NCI-H187 (cell line): ENCODE data around the gene ARL8B.
"Not testable (repeated sequence)": the region's sequence is repeated elsewhere in the genome, so short reads cannot be mapped to it uniquely, and the experiment has no call there.

ENCODE experiments used
- DNase-seq, 2 experiments: peaks; one replicate each; lab custom pipeline; 2025; lab: John Stamatoyannopoulos, UW

Gene ARL8B

DNA sequence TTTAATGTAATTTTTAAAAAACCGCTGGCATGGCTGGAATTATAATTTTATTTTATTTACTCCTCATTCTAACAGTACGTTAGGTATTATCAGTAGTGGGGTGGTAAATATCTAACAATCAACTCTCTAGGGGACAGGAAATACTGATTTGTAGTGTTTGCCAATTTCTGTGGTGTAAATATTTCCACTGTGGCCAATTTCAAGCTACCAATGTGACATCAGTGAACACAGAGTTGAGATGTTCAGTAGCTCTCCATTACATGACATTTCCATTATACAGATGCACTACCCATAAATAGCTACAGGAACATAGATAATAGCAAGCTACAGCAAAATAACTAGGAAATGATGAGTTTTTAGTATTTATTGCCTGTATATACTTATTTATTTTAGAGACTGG lies 10.0 kb upstream of the ARL8B start:
- no peak for DNase-seq

DNA sequence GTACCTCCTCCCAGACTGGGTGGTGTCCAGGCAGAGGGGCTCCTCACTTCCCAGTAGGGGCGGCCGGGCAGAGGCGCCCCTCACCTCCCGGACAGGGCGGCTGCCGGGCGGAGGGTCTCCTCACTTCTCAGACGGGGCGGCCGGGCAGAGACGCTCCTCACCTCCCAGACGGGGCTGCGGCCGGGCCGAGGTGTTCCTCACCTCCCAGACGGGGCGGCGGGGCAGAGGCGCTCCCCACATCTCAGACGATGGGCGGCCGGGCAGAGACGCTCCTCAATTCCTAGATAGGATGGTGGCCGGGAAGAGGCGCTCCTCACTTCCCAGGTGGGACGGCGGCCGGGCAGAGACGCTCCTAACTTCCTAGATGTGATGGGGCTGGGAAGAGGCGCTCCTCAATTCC lies 8.4 kb upstream of the ARL8B start:
- not testable (repeated sequence) for DNase-seq

- no peak for DNase-seq
Measured at GRCh38 chr3:5115506-5116162, 6.5 kb upstream of the ARL8B start.

- no peak for DNase-seq
Measured at GRCh38 chr3:5116538-5116937, 5.6 kb upstream of the ARL8B start.

- no peak for DNase-seq
Measured at GRCh38 chr3:5120446-5120845, 1.6 kb upstream of the ARL8B start.

DNA sequence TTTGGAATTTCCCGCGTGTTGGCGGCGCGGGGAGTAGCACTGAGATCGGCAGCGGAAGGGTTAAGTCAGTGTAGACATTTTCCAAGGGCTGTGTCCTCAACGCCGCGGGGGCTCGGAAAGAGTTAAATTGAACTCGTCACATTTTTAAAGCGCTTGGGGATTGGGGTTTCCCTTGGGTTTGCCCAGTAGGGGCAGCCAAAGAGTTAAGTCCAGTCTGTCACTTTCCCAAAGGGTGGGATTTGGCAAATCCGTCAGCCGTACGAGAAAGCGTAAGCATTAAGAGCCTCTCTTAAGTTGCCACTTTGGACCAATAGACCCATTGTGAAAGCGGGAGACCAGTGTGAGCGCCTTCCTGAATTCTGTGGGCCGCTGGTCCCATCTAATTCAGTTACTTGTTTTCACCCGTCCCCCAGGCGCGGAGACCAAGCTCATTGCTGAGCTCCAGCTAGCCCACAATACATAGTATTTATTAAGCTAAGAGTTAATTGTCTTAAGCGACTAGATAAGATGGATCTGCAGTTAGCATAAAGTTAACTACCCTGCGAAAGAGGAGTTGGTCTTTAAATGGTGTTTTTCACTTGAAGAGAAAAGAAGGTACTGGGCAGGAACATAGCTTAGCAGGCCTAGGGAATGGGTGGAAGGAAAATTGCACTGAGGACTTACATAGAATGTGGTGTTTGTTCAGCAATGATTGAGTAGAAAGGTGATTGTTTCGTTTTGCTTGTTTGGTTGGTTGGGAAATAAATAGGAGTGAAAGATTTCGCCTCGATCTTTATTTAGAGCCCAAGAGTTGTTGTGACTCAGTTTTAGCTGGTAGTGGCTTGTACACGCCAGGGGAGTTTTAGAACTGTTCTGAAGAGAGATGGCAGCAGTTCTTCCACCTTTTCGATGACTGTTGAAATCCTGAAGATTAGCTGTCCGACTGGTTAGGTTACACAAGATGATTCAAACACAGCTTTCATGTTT lies 932 bp downstream of the ARL8B start:
- DNase-seq, result no peak

- DNase-seq, result no peak
Measured at GRCh38 chr3:5123937-5124336, 1.8 kb downstream of the ARL8B start.

DNA sequence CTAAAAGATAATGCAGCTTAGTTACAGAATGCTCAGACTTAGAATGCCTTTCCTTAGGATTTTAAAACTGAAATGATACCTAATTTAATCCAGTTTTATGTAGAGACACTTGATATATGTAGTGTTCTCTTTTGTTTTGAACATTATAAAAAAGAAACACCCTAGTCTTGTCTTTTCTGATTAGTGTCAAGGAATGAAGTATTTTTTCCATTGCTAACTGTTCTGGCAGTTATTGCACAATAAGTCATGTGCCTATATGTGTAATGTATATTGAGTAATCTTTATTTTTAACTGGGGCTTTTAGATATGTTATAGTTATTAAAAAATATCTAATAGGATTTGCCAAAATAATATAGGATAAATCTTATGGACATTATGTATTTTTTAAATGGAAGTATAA lies 4.5 kb downstream of the ARL8B start:
- no peak for DNase-seq

DNA sequence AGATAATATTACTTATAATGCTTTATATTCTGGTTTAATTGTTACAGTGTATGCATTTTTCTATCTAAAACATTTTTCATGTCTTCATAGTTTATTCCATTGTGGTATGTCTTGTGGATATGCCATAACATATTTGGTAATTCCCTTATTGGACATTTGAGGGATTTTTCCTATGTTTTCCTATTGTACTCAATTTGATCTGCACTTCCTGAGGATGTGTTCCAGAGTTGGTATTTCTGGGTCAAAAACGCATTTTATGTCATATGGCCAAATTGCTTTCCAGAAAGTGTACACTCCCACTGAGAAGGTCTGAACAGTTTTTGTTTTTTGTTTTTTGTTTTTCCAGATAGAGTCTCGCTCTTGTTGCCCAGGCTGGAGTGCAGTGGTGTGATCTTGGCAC lies 6.8 kb downstream of the ARL8B start:
- no peak for DNase-seq

GRCh38 chr3:5133239-5134018 lies 11.3 kb downstream of the ARL8B start:
- no peak for DNase-seq

- no peak for DNase-seq
Measured at GRCh38 chr3:5134019-5134391, 11.9 kb downstream of the ARL8B start.

- no peak for DNase-seq
Measured at GRCh38 chr3:5134499-5134898, 12.4 kb downstream of the ARL8B start.

DNA sequence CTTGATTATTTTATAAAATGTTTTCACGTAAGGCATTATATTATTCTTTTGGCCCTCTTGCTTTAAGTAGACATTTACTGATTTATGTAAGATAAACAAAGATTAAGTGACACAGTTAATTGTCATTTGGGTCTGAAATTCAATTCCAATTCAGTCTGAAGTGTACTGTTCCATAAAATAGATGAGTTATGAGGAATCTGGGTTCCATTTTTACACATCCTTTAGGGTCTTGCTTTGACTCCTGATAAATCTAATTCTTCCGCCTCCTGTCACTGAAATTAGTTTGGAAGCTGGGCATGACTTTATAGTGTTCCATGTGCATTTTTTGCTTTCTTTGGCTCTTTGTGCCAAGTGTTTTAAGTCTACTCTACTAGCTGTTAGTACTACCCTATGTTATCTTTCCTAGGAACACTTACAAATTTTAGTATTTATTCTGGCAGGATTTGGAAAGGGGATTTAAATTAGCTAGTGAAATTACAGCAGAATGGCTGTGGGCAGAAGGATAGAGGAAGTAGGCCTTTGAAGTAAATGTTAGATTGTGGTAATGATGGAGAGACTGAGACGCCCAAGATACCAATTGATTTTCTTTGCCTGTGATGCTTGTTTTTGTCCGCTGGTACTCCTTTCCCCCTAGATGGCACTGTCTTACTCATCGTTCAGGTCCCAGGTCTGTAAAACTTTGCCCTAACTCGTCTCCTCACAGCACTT lies 14.3 kb downstream of the ARL8B start:
- DNase-seq, result no peak

GRCh38 chr3:5136919-5137429 lies 14.9 kb downstream of the ARL8B start:
- no peak for DNase-seq

DNA sequence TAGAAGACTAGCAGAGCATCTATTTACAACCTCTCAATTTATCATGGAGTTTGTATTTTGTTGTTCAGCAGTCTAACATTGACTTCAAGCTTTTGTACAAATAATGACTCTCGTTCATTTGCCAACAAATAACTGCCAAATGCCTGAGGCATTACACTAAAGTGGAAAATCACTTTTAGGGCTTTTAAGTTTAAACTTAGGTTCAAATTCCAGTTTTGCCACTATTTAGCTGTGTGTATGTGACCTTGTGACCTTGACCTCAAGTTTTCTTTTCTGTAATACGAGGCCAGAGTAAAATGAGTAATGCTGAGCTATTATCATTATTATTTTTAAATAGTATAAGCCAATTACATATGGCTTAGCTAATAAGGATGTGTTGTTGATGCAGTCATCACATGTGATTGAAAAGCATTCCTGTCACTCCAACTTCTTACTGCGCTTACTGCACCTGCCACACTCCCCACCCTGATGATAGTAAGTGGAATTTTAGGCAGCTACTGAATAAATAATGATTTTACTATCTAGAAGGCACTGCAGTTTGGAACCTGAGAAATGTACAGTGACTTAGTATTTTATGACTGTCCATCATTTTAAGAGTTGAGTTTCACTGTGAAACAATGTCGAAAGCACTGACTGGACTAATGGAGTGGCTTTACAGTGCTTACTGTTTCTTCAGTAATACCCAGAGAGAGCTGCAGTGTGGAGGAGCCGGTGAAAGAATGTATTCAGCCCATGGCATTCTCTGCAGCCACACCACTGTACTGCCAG lies 16.3 kb downstream of the ARL8B start:
- no peak for DNase-seq

GRCh38 chr3:5140230-5140621 lies 18.1 kb downstream of the ARL8B start:
- no peak for DNase-seq

DNA sequence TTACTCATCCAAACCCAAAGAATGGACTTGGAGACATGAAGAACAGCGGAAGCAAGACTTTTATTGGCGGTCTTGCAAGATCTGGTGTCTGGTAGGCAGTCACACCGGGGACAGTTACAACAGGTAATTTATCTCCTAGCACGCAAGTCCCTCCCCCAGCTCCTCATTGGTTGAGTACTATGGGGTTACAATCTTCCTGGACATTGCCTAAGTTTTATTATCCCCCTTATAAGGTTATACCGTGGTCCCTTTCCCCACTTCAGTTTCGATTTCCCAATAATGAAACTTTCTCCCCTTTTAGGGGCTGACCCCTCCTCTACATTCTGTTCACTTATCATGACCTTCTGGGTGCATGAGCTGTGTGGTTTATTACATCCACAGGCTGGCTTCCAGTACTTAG lies 18.7 kb downstream of the ARL8B start:
- no peak for DNase-seq

- DNase-seq, result no peak
Measured at GRCh38 chr3:5141760-5142159, 19.7 kb downstream of the ARL8B start.

GRCh38 chr3:5143464-5143863 lies 21.4 kb downstream of the ARL8B start:
- no peak for DNase-seq

DNA sequence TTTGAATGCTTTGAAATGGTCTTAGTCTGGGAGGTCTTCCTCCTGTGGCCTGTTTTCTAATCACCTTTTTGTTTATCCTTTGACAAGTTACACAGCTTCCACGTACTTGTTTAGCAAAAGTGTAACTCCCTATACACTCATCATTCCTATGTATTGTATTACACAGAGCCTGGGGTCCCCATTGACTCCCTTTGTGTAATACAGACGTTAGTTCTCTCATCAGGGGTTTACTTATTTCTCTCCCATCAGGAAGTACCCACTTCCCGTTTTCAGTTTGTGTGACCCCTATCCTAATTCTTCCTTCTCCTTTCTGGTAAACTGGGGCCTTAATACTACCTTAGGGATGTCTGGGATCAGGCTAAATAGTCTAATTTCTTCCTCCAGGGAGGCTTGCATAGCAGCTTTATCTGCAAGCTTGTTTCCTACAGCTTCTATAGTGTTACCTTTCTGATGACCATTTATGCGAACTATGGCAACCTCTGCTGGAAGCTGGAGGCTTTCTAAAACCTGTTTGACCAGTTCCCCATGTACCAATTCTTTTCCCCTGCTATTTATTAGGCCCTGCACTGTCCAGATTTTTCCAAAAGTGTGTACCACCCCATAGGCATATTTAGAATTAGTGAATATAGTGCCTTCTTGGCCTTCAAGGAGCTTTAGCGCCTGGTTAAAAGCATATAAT lies 22.4 kb downstream of the ARL8B start:
- no peak for DNase-seq
